Cardiac fibroblast (primary cell): Measurements from ENCODE around the gene NME7.
A peak's percentile ranks its signal among the peaks of the same experiment; 100 is the strongest.

Experiments used
- DNase-seq, 2 donors: peaks; one replicate each; pipeline versions ENCODE4 v3.0.0 to v3.0.0-alpha.2; 2010; ENCODE audit warnings: low read depth in 2 of 2
- H3K4me3 ChIP-seq, 2 donors: replicated peaks in 1 of 2; 1 replicate in 1 of 2; 2 replicates in 1 of 2; pipeline ENCODE4 v1.5.1; 2011; ENCODE audit warnings: low read depth in 2 of 2, low read length in 2 of 2, mild to moderate bottlenecking in 2 of 2, moderate library complexity in 1 of 2
- CTCF ChIP-seq: IDR thresholded peaks from one replicate; pipeline ENCODE4 v1.5.1; 2011; ENCODE audit warnings: low read depth, mild to moderate bottlenecking, low read length, inconsistent platforms

The NME7 gene

GRCh38 chr1:169092399-169092798 lies 275.2 kb downstream of the NME7 start:
- no peak for DNase-seq
- TF ChIP-seq CTCF: no peak
- H3K4me3 ChIP-seq: no peak overlapping the region

DNA sequence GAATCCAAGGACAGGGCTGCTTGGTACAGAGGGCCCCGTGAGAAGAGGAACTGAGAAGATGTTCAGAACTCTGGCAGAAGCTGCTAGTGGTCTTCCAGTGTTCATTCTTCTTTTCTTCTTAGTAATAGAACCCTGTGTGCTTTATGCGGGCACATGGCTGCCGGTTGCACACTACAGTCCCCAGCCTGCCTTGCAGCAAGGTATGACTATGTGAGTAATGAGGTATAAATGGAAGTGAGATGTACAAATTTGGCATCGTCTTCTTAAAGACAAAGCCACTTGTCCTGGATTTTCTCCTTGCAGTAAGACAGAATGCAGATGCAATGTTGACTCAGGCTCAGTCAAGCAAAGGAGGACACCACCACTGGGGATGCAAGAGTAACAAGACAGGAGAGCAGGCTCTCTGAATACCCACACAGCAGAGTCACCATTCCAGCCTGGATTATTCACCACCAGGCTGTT lies 276.1 kb downstream of the NME7 start:
- no peak overlapping the region for H3K4me3 ChIP-seq
- DNase-seq: peak in 1 of 2 donors; percentile 50
- TF ChIP-seq CTCF: no peak

GRCh38 chr1:169090900-169091311 lies 276.7 kb downstream of the NME7 start:
- H3K4me3 ChIP-seq: no peak overlapping the region
- TF ChIP-seq CTCF: no peak
- DNase-seq: no peak

GRCh38 chr1:169090308-169090899 lies 277.2 kb downstream of the NME7 start:
- no peak for TF ChIP-seq CTCF

DNA sequence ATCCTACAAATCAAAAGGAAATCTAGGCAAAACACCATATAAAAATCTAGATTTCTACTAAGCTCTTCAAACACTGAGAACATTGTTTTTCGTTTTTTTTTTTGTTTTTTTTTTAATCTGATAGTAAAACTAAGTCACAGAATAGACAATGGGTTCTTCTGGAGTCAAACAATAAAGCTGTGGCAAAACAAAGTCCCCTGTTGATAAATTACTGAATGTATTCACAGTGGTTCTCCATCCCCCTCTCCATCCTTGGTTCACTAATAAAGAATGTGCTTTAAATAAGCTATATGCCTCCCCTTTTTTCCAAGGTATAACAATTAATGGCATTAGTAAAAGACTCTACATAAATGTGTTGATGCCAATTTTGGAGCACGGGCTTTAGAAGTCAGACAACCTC lies 277.8 kb downstream of the NME7 start:
- H3K4me3 ChIP-seq: no peak overlapping the region
- no peak for DNase-seq
- no peak for TF ChIP-seq CTCF

More at GRCh38 chr1:169090308-169090899, 277.2 kb downstream of the NME7 start:
- H3K4me3 ChIP-seq: no peak overlapping the region
- DNase-seq: no peak

DNA sequence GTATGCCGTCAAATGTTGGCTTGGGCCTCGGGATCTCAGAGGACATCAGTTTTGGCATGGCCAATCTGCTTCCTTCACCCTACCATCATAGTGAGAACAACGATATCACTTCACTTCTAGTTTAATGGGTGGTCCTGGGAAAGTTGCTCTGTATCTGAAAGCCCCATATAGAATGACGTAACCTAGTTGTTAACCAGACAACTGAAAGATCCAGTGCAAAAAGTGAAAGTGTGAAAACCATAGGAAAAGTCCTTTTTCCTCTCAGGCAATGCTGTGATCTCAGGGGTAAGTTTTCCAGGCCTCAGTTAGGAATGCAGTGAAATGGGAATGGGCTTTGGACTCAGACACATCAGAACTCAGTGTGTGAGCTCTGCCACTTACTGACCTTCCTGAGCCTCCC lies 279.7 kb downstream of the NME7 start:
- no peak for DNase-seq
- no peak overlapping the region for H3K4me3 ChIP-seq
- no peak for TF ChIP-seq CTCF
